GM21423 (cell line): ENCODE measurements around the gene COMMD1.

ENCODE experiments used
- ATAC-seq: cut with Tn5 transposase; IDR thresholded peaks from one replicate; pipeline ENCODE4 v1.9.1; 2021; ENCODE audit warnings: mild to moderate bottlenecking, moderate library complexity; ENCODE audit not compliant: unreplicated experiment

Gene COMMD1

GRCh38 chr2:62163834-62164233 lies 258.4 kb downstream of the COMMD1 start:
- no peak for ATAC-seq

- no peak for ATAC-seq
These were observed 270.3 kb downstream of the COMMD1 start for GRCh38 chr2:62175728-62176127.

DNA sequence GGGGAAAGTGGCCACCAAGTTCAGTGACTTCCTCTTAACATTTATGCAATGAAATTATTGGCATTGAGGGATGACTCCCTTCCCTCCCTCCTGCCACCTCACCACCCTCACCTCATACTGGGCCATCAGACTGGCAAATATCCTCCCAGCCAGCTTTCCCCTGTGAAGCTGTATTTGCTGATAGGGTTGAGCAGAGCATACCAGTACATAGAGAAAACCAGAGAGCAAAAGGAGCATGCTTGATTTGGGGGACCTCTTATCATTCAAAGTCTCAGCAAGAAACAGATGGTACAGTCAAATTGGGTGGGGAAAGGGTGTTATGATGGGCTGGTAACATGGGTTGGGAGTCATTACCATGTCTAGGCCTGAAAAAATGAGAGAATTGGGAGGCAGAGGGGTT lies 271.3 kb downstream of the COMMD1 start:
- ATAC-seq = no peak

GRCh38 chr2:62177392-62178049 lies 272.0 kb downstream of the COMMD1 start:
- no peak for ATAC-seq

- ATAC-seq = no peak
These were observed 273.3 kb downstream of the COMMD1 start for GRCh38 chr2:62178741-62179271.

DNA sequence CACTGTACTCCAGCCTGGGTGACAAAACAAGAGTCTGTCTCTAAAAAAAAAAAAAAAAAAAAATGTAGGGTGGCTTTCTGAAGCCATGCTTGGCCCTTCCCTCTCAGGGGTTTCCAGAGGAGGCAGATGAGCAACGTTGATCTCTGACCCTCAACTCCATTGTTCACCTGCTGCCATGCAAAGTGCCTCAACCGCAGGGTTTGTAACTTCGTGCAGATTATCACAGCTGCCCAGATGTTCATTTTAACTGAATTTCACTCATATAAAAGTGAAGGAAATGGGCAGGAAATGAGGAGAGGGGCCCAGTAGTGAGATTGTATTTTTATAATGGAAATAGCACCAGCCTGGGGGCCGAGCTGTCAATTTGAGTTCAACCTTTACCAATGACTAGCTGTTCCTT lies 275.5 kb downstream of the COMMD1 start:
- no peak for ATAC-seq

DNA sequence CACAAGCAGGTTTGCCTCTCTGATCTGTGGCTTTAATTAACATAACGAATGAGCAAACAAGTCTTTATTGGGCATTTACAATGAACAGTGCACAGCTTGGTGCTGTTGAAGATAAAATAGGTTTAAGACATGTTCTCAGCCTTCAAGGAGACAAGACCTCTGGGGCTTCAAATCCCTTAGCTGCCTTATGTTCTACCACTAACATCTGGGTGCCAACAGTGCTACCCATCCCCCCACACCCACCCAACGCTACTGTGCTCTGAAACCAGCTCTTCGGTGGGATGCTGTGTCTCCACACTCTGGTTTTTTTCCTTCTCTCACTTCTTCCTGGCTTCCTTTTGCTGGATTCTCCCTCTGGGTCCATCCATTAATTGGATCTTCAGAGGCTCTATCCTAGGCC lies 276.4 kb downstream of the COMMD1 start:
- no peak for ATAC-seq

- ATAC-seq = no peak
These were observed 279.2 kb downstream of the COMMD1 start for GRCh38 chr2:62184512-62185230.
